UCSD-AML1 (cell line): Measurements from ENCODE around the gene SHCBP1.
"Not testable (repeated sequence)": the region's sequence is repeated elsewhere in the genome, so short reads cannot be mapped to it uniquely, and the experiment has no call there.

Source experiments
- DNase-seq: peaks from one replicate; lab custom pipeline; 2025; ENCODE audit not compliant: unreplicated experiment; lab: John Stamatoyannopoulos, UW

SHCBP1 gene

GRCh38 chr16:46621006-46621933 lies at the start of gene SHCBP1:
SHCBP1 (minus strand) TSS chr16:46621379; CDS start chr16:46621359, 20 bp downstream.
- DNase-seq: peak; percentile 83

DNA sequence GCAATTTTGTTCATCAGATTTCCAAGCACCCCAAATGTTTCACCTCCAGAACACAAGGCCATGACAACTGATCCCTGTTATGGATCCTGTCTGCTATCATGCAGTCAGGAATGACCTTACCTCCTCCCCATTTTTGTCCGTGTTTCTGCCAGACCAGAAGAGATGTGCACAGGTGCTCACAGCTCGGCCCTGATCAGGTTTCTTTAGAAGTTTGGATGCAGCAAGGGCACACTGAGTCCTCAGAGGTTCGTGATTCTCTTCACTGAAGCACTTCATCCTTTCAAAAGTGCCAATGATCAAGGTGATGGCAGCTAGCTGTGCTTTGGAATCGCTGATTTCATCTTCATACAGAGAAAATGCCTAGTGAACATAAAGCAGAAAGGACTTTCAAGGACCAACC lies 40.9 kb upstream of the SHCBP1 start:
- DNase-seq: no peak

DNA sequence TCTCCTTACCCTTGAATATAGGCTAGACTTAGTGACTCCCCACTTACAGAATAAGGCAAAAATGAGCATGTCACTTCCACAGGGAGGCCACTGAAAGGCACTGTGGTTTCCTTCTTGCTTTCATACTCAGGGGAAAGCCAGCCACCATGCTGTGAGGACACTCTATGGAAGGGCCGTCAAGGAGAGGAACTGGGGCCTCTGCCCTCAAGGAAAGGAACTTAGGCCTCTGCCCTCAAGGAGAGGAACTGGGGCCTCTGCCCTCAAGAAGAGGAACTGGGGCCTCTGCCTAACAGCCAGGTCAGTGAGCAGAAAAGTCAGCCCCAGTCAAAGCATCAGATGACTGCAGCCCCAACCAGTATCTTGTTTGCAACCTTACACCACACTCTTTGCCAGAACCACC lies 37.7 kb upstream of the SHCBP1 start:
- peak; percentile 82 for DNase-seq

GRCh38 chr16:46651305-46651704 lies 30.1 kb upstream of the SHCBP1 start:
- no peak for DNase-seq

DNA sequence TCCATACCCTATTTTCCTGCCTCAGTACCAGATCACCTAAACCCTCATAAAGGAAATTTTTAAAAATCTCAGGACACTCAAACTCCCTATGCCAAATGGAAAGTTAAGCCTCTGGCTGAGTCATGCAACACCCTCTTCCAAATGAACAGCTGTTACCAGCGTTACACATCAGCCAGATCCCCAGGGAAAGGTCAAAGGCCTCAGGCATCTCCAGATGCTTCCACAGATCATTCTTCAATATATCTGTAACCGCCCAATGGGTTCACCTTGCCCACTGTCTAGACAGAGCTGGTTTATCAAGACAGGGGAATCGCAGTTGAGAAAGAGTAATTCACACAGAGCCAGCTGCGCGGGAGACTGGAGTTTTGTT lies 29.1 kb upstream of the SHCBP1 start:
- no peak for DNase-seq

- DNase-seq: no peak
Observed at GRCh38 chr16:46649588-46650253, 28.5 kb upstream of the SHCBP1 start.

GRCh38 chr16:46648656-46649055 lies 27.5 kb upstream of the SHCBP1 start:
- no peak for DNase-seq

GRCh38 chr16:46638947-46639925 lies 18.1 kb upstream of the SHCBP1 start:
- DNase-seq: no peak

DNA sequence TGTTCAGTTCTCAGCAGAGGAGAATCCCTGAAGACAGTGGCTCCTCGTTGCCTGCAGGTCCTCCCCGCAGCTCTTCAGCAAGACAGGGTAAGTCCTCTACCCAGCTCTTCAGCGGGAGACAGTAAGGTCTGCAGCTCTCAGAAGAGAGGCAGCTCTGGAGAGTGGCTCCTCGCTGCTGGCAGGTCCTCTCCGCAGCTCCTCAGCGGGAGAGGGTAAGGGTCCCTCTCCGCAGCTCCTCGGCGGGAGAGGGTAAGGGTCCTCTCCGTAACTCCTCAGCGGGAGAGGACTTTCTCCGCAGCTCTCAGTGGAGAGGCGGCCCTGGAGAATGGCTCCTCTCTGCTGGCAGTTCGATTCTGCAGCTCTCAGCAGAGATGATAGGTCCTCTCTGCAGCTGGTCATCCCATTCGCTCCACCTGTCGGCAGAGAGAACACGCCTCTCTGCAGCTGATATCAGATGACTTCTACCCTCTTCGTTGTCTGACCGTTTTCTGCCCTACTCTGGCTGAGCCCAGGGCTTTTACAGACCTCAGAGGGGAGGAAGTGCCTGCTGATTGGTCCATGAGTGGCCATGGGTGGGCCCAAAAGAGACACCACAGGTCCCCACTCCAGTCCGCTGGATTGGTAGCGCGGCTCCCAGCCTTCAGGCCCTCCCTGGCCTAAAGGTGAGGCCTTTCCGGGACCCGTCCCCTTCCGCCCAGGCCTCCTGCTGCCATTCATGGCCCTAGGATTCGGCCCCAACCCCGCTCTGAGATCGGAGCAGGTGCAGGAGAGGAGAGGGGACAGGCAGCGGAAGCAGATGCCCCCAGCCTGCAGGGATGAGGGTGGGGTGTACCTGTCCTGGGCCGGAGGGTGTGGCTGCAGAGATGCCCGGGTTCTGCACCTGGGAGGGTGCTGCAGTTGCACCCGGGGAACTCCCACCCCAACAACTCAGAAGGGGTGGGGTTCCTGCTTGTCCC lies 11.9 kb upstream of the SHCBP1 start:
- no peak for DNase-seq

DNA sequence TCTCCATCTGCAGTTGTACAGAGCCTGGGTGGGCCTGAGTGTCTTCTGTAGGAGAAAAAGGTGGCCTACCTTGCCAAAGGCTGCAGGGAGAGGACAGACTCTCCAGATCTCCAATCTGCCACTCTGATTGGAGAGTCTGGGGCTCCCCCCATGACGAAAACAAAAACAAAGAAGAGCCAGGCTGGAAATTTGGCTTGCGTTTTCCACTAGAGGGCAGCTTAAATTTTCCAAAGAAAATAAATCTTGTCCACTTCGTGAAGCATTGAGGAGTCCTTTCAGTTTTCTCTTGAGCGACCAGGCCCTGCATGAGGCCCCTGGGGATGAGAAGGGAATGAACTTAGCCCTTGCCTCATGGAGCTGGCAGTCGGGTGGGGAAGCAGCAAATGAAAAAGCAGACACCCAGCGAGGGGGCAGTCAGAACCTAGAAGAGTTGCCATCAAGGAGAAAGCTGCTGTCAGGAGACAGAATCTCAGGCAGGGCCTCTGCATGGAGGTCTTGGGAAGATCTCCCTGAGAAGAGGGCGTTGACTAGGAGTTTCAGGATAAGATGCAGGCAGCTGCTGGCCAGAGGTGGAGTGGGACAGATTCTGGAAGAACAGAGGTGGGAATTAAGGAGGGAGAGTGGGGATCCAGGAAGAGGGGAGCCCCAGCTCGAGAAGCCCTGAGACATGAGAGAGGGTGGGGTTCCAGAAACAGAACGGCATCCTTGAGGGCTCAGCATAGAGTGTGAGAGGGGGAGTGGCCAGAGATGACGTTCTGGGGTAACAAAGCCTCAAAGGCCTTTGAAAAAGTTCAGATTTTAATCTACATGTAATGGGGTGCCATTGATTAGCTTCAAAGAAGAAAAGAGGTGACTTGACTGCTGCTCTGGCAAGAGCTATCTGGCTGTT lies 8.4 kb upstream of the SHCBP1 start:
- DNase-seq: no peak

DNA sequence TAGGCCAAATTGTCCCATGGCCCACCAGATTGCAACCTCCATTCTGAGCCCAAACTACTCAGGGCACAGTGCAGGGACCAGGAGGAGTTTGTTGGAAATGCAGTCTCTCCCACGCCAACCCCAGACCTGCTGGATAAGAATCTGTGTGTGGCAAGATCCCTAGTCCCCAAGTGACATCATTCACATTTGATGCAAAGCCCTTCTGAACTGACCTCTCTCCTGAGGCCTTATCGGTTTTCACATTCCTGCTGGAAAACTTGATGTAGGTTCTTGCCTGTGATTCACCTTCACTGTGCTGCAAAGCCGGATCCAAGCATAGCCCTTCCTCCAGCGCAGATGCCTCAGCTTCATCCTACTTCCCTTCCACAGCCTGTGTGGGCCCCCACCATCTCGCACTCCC lies 6.6 kb upstream of the SHCBP1 start:
- DNase-seq: no peak

- DNase-seq: not testable (repeated sequence)
Observed at GRCh38 chr16:46626681-46627080, 5.5 kb upstream of the SHCBP1 start.

DNA sequence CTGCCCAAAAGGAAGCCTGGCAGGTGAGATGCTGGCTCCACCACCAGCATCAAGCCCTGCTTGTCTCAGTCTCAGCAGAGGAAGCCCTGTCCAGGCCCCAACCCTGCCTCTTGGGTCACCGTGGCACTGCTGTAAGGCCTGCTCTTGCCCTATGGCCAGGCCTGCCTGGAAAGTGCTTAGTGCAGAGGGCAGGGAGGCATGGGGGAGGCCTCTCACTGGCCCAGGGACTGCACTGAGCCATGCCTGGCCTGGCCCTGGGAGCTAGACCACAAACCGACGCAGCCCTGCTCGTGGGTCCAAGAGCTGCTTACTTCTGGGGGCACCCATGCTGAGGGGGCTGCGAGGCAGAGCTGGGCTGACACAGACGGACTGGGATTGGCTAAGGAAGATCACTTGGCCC lies 3.7 kb upstream of the SHCBP1 start:
- DNase-seq: not testable (repeated sequence)

DNA sequence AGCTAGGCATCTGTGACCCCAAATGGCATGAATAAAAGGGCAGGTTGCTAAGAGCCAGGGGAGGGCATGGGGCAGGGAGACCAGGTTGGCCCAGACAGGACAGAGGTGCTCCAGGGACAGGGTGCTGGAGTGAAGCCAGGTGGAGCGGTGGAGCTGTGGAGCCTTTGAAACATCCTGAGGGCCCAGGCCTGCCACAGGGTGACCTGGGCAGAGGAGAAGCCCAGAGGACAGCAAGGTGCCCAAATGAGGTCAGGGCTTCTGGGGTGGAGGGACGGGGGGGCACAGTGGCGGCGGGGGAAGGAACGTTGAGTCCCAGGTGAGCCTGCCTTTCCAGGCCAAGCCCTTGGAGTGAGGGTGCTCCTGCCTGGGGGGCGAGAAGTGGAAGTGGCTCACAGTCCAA lies 2.5 kb upstream of the SHCBP1 start:
- DNase-seq: not testable (repeated sequence)

DNA sequence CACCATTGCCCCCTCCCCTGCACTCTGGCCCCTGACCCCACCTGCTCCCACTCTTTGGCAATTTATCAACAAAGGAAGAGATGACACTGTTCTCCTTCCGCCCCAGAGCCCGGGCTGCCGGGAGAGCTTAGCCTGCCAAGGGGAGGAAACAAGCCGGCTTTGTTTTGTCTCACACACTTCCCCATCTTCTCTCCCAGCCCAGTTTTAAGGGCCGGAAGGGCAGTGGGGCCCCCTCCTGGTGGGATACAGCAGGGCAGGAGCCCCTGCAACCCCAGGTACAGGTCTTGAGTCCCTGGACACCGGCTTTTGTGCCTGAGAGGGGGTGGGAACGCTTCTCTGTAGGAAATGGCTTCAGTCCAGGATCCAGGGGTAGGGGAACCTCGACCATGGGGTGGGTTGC lies 2.1 kb upstream of the SHCBP1 start:
- DNase-seq: not testable (repeated sequence)

GRCh38 chr16:46621934-46622676 lies 926 bp upstream of the SHCBP1 start:
- no peak for DNase-seq

DNA sequence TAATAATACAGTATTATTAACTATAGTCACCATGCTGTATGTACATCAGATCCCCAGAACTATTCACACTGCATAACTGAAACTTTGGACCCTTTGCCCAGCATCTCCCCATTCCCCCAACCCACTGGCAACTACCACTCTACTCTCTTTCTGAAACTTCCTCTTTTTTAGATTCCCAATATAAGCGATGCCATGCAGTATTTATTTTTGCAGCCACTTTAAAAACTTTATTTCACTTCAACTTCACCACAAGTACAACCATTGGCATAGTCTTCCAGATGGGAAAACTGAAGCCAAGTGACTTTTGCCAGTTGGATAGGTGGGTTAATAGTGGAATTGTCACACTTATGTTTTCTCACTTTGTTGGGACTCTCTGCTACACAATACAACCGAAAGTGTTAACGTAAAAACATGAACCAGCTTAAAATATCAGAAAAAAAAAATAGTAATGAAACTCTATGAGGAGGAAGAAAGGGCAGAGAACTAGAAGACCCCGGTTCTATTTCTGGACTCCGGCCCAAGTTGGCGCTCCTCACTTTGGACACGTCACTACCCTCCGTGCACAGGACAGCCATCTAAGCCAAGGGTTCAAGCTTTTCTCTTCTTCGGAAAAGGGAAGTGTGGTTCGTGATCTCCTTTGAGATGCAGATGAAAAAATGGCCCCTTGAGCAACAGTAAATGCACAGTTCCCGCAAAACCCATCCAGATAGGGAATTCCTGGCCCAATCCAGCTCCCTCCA lies 743 bp downstream of the SHCBP1 start:
- no peak for DNase-seq

DNA sequence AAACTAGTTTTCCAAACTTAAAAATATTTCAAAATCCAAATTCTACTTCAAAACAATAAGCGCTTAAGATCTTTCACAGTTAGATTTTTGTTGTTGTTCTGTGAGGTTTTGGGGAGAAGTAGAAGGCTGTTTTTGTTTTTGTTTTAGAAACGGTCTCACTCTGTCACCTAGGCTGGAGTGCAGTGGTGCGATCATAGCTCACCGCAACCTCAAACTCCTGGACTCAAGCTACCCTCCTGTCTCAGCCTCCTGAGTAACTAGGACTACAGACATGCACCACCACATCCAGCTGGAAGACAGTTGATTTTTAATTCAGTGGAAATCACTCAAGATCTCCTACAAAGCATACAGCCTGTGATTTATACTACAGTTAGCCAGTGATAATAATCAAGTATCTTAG lies 2.7 kb downstream of the SHCBP1 start:
- DNase-seq: no peak
